IPS DF 19.7 (cell line): ENCODE measurements around the gene OSTC.

Experiments used
- DNase-seq: peaks from one replicate; pipeline ENCODE4 v3.0.0-alpha.2; 2013; ENCODE audit warnings: low read depth, low spot score

Gene OSTC

GRCh38 chr4:108714880-108715279 is 64.5 kb downstream of the OSTC start:
- DNase-seq = no peak

GRCh38 chr4:108716340-108716739 is 65.9 kb downstream of the OSTC start:
- no peak for DNase-seq

- no peak for DNase-seq
Measured at GRCh38 chr4:108717386-108717785, 67.0 kb downstream of the OSTC start.
